H1 (cell line): Measurements from ENCODE around the gene MRPL34.

Experiments
- BRCA1 ChIP-seq: IDR thresholded peaks from 2 replicates; pipeline ENCODE4 v1.6.1; 2012; ENCODE audit warnings: low read depth, low read length, improper control_type of control experiment
- CHD2 ChIP-seq: IDR thresholded peaks from 2 replicates; pipeline ENCODE4 v1.6.1; 2012; ENCODE audit warnings: low read length, improper control_type of control experiment
- CREB1 ChIP-seq: IDR thresholded peaks from 2 replicates; pipeline ENCODE4 v1.6.1; 2012; ENCODE audit warnings: inconsistent platforms
- JUN ChIP-seq: IDR thresholded peaks from 2 replicates; pipeline ENCODE4 v1.6.1; 2011; ENCODE audit warnings: low read depth, mild to moderate bottlenecking, improper control_type of control experiment, low read length
- JUND ChIP-seq: IDR thresholded peaks from 2 replicates; pipeline ENCODE4 v1.6.1; 2011; ENCODE audit warnings: mild to moderate bottlenecking, improper control_type of control experiment, low read length
- MAFK ChIP-seq: IDR thresholded peaks from 2 replicates; pipeline ENCODE4 v1.6.1; 2012; ENCODE audit warnings: low read depth, mild to moderate bottlenecking, improper control_type of control experiment, low read length
- POLR2A ChIP-seq, 2 experiments: IDR thresholded peaks; 1 replicate in 1 of 2; 2 replicates in 1 of 2; pipeline ENCODE4 v1.6.1; 2011; ENCODE audit warnings: low read depth in 2 of 2, low read length in 2 of 2, mild to moderate bottlenecking in 2 of 2; ENCODE audit errors: control extremely low read depth in 1 of 2
- POLR2AphosphoS5 ChIP-seq: IDR thresholded peaks from 2 replicates; pipeline ENCODE4 v1.6.1; 2011; ENCODE audit warnings: low read depth, low read length
- RFX5 ChIP-seq: IDR thresholded peaks from 2 replicates; pipeline ENCODE4 v1.6.1; 2011; ENCODE audit warnings: low read depth, low read length, improper control_type of control experiment, borderline replicate concordance
- RXRA ChIP-seq: IDR thresholded peaks from 2 replicates; pipeline ENCODE4 v1.6.1; 2011; ENCODE audit warnings: low read depth, mild to moderate bottlenecking, low read length, moderate library complexity; ENCODE audit not compliant: insufficient read depth
- TAF1 ChIP-seq: IDR thresholded peaks from 2 replicates; pipeline ENCODE4 v1.6.1; 2011; ENCODE audit warnings: mild to moderate bottlenecking, low read depth, low read length
- TEAD4 ChIP-seq: IDR thresholded peaks from 2 replicates; pipeline ENCODE4 v1.6.1; 2012; ENCODE audit warnings: low read depth, low read length, inconsistent platforms, mixed read lengths
- USF2 ChIP-seq: IDR thresholded peaks from 2 replicates; pipeline ENCODE4 v1.6.1; 2011; ENCODE audit warnings: low read length, improper control_type of control experiment
- TF ChIP-seq, protein P1 (sequence below), 3 experiments: IDR thresholded peaks; 1 replicate in 2 of 3; 2 replicates in 1 of 3; pipeline versions ENCODE4 v1.5.1 to v1.6.1; 2011; ENCODE audit warnings: low read length in 3 of 3, mild to moderate bottlenecking in 3 of 3, inconsistent platforms in 2 of 3, low read depth in 1 of 3, moderate library complexity in 1 of 3; ENCODE audit not compliant: insufficient read depth in 1 of 3; ENCODE audit errors: control extremely low read depth in 1 of 3

DNA sequence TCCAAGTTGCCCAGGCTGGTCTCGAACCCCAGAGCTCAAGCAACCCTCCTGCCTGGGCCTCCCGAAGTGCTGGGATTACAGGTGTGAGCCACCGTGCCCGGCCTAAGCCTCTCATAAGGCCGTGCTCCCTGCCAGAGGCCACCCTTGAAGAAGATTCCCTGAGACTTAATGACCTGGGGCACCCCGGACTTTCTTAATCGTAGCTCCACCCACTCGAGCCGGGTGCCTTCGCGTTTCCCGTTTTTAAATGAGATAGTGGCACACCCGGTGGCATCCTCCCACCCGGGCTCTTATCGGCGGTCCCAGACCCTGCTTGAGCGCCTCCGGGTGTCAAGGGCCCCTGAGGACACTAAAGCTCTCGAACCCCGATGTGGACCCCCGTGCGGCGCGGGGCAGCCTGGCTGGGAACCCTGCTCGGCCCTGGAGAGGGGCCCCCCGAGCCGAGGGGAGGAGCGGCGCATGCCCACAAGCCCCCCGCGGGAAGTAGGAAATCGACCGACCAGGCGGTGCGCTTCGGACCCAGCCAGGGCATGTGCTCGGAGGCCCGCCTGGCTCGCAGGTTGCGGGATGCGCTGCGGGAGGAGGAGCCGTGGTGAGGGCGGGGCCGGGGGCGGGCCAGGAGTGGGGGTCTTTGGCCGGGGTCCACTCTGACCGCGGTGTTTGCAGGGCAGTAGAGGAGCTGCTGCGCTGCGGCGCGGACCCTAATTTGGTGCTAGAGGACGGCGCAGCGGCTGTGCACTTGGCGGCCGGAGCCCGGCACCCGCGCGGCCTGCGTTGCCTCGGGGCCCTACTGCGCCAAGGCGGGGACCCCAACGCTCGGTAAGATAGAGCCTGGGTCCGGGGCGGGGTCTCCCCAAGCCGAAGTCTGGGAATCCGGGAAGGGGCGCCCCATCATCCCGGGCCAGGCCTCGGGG is 24.0 kb upstream of the MRPL34 start, which contains the start of gene ANKLE1:
- no peak for TF ChIP-seq POLR2AphosphoS5
- TF ChIP-seq TEAD4 = no peak
- no peak for TF ChIP-seq POLR2A (IDR thresholded peaks at IDR 0.05; ENCODE audit: control extremely low read depth in 1 of 2, low read depth in 2 of 2, low read length in 2 of 2)
- TF ChIP-seq, protein P1, sequence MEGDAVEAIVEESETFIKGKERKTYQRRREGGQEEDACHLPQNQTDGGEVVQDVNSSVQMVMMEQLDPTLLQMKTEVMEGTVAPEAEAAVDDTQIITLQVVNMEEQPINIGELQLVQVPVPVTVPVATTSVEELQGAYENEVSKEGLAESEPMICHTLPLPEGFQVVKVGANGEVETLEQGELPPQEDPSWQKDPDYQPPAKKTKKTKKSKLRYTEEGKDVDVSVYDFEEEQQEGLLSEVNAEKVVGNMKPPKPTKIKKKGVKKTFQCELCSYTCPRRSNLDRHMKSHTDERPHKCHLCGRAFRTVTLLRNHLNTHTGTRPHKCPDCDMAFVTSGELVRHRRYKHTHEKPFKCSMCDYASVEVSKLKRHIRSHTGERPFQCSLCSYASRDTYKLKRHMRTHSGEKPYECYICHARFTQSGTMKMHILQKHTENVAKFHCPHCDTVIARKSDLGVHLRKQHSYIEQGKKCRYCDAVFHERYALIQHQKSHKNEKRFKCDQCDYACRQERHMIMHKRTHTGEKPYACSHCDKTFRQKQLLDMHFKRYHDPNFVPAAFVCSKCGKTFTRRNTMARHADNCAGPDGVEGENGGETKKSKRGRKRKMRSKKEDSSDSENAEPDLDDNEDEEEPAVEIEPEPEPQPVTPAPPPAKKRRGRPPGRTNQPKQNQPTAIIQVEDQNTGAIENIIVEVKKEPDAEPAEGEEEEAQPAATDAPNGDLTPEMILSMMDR (IDR thresholded peaks at IDR 0.05; ENCODE audit: control extremely low read depth in 1 of 3, insufficient read depth in 1 of 3, low read depth in 1 of 3, low read length in 3 of 3) = no peak
- TF ChIP-seq MAFK = no peak
- peak; percentile 66; the same call in 1 of the 2 replicates for TF ChIP-seq TAF1
- TF ChIP-seq CHD2 = no peak
- TF ChIP-seq BRCA1 = no peak
- no peak for TF ChIP-seq USF2
- TF ChIP-seq CREB1 = 0 out of 2 replicates have a peak, but pooled peaks have one; percentile 1
- TF ChIP-seq JUN = no peak
- TF ChIP-seq RXRA = no peak
- TF ChIP-seq RFX5 = no peak
- TF ChIP-seq JUND = no peak
